ENCODE measurements around the gene CLPTM1L.
"Not testable (repeated sequence)": the region's sequence is repeated elsewhere in the genome, so short reads cannot be mapped to it uniquely, and the experiment has no call there.

CLPTM1L gene

GRCh38 chr5:1363581-1363980 lies 18.7 kb upstream of the CLPTM1L start:
- H3K4me3 ChIP-seq (ENCODE audit: insufficient read length, low read depth), result no peak overlapping the region
- no peaks in the 10 kb centered on the region for H3K27me3 ChIP-seq (ENCODE audit: insufficient read depth, insufficient read length)
- no peaks in the 10 kb centered on the region for H3K9me3 ChIP-seq (ENCODE audit: insufficient read depth, low read length)
- H3K9ac ChIP-seq (ENCODE audit: insufficient read length, low read depth), result no peak overlapping the region
- H3K36me3 ChIP-seq (ENCODE audit: insufficient read depth, insufficient read length, low read length), result no peaks in the 10 kb centered on the region
- DNase-seq (ENCODE audit: low read depth, low spot score), result no peak
- TF ChIP-seq SUZ12 (IDR thresholded peaks at IDR 0.05; ENCODE audit: extremely low read depth, insufficient read depth, insufficient read length) (no peak), ZNF274 (IDR thresholded peaks at IDR 0.05; ENCODE audit: low read depth, low read length) (no peak), YY1 (IDR thresholded peaks at IDR 0.05; ENCODE audit: insufficient read depth, insufficient read length) (no peak)
- no peaks in the 10 kb centered on the region for H3K4me1 ChIP-seq (ENCODE audit: insufficient read depth, insufficient read length)

- no peaks in the 10 kb centered on the region for H3K27me3 ChIP-seq (ENCODE audit: insufficient read depth, insufficient read length)
Measured at GRCh38 chr5:1363160-1363559, 18.3 kb upstream of the CLPTM1L start.

GRCh38 chr5:1362242-1363015 lies 17.5 kb upstream of the CLPTM1L start:
- Histone ChIP-seq H3K9me3 (ENCODE audit: insufficient read depth, low read length) (no peaks in the 10 kb centered on the region), H3K4me1 (ENCODE audit: insufficient read depth, insufficient read length) (no peaks in the 10 kb centered on the region), H3K36me3 (ENCODE audit: insufficient read depth, insufficient read length, low read length) (no peaks in the 10 kb centered on the region), H3K9ac (ENCODE audit: insufficient read length, low read depth) (no peak overlapping the region), H3K4me3 (ENCODE audit: insufficient read length, low read depth) (no peak overlapping the region), H3K27me3 (ENCODE audit: insufficient read depth, insufficient read length) (no peaks in the 10 kb centered on the region)
- no peak for DNase-seq (ENCODE audit: low read depth, low spot score)
- TF ChIP-seq YY1 (IDR thresholded peaks at IDR 0.05; ENCODE audit: insufficient read depth, insufficient read length) (no peak), SUZ12 (IDR thresholded peaks at IDR 0.05; ENCODE audit: extremely low read depth, insufficient read depth, insufficient read length) (no peak), ZNF274 (IDR thresholded peaks at IDR 0.05; ENCODE audit: low read depth, low read length) (no peak)

More at GRCh38 chr5:1363160-1363559, 18.3 kb upstream of the CLPTM1L start:
- TF ChIP-seq SUZ12 (IDR thresholded peaks at IDR 0.05; ENCODE audit: extremely low read depth, insufficient read depth, insufficient read length), result no peak
- no peak for TF ChIP-seq YY1 (IDR thresholded peaks at IDR 0.05; ENCODE audit: insufficient read depth, insufficient read length)
- TF ChIP-seq ZNF274 (IDR thresholded peaks at IDR 0.05; ENCODE audit: low read depth, low read length), result no peak
- Histone ChIP-seq H3K4me1 (ENCODE audit: insufficient read depth, insufficient read length) (no peaks in the 10 kb centered on the region), H3K9me3 (ENCODE audit: insufficient read depth, low read length) (no peaks in the 10 kb centered on the region), H3K9ac (ENCODE audit: insufficient read length, low read depth) (no peak overlapping the region), H3K36me3 (ENCODE audit: insufficient read depth, insufficient read length, low read length) (no peaks in the 10 kb centered on the region), H3K4me3 (ENCODE audit: insufficient read length, low read depth) (no peak overlapping the region)
- no peak for DNase-seq (ENCODE audit: low read depth, low spot score)

GRCh38 chr5:1360861-1361260 lies 16.0 kb upstream of the CLPTM1L start:
- Histone ChIP-seq H3K9ac (ENCODE audit: insufficient read length, low read depth) (no peak overlapping the region), H3K27me3 (ENCODE audit: insufficient read depth, insufficient read length) (no peaks in the 10 kb centered on the region)
- TF ChIP-seq YY1 (IDR thresholded peaks at IDR 0.05; ENCODE audit: insufficient read depth, insufficient read length) (no peak), ZNF274 (IDR thresholded peaks at IDR 0.05; ENCODE audit: low read depth, low read length) (no peak), SUZ12 (IDR thresholded peaks at IDR 0.05; ENCODE audit: extremely low read depth, insufficient read depth, insufficient read length) (no peak)

GRCh38 chr5:1360367-1360766 lies 15.5 kb upstream of the CLPTM1L start:
- not testable (repeated sequence) for H3K4me3 ChIP-seq (ENCODE audit: insufficient read length, low read depth); H3K36me3 ChIP-seq (ENCODE audit: insufficient read depth, insufficient read length, low read length); H3K27me3 ChIP-seq (ENCODE audit: insufficient read depth, insufficient read length); H3K9ac ChIP-seq (ENCODE audit: insufficient read length, low read depth); H3K9me3 ChIP-seq (ENCODE audit: insufficient read depth, low read length); H3K4me1 ChIP-seq (ENCODE audit: insufficient read depth, insufficient read length); DNase-seq (ENCODE audit: low read depth, low spot score)

More at GRCh38 chr5:1360861-1361260, 16.0 kb upstream of the CLPTM1L start:
- Histone ChIP-seq H3K9me3 (ENCODE audit: insufficient read depth, low read length) (no peaks in the 10 kb centered on the region), H3K36me3 (ENCODE audit: insufficient read depth, insufficient read length, low read length) (no peaks in the 10 kb centered on the region), H3K4me1 (ENCODE audit: insufficient read depth, insufficient read length) (peaks cover 3% of the 10 kb centered on the region), H3K4me3 (ENCODE audit: insufficient read length, low read depth) (no peak overlapping the region)
- no peak for DNase-seq (ENCODE audit: low read depth, low spot score)

GRCh38 chr5:1359713-1360112 lies 14.8 kb upstream of the CLPTM1L start:
- no peak for TF ChIP-seq SUZ12 (IDR thresholded peaks at IDR 0.05; ENCODE audit: extremely low read depth, insufficient read depth, insufficient read length)
- no peak for TF ChIP-seq YY1 (IDR thresholded peaks at IDR 0.05; ENCODE audit: insufficient read depth, insufficient read length)
- no peak for TF ChIP-seq ZNF274 (IDR thresholded peaks at IDR 0.05; ENCODE audit: low read depth, low read length)
- Histone ChIP-seq H3K36me3 (ENCODE audit: insufficient read depth, insufficient read length, low read length) (no peaks in the 10 kb centered on the region), H3K4me3 (ENCODE audit: insufficient read length, low read depth) (no peak overlapping the region), H3K4me1 (ENCODE audit: insufficient read depth, insufficient read length) (peaks cover 3% of the 10 kb centered on the region), H3K9me3 (ENCODE audit: insufficient read depth, low read length) (no peaks in the 10 kb centered on the region), H3K27me3 (ENCODE audit: insufficient read depth, insufficient read length) (no peaks in the 10 kb centered on the region), H3K9ac (ENCODE audit: insufficient read length, low read depth) (no peak overlapping the region)
- no peak for DNase-seq (ENCODE audit: low read depth, low spot score)

GRCh38 chr5:1359031-1359645 lies 14.2 kb upstream of the CLPTM1L start:
- H3K9ac ChIP-seq (ENCODE audit: insufficient read length, low read depth), result no peak overlapping the region
- no peaks in the 10 kb centered on the region for H3K27me3 ChIP-seq (ENCODE audit: insufficient read depth, insufficient read length)
- TF ChIP-seq YY1 (IDR thresholded peaks at IDR 0.05; ENCODE audit: insufficient read depth, insufficient read length) (no peak), SUZ12 (IDR thresholded peaks at IDR 0.05; ENCODE audit: extremely low read depth, insufficient read depth, insufficient read length) (no peak), ZNF274 (IDR thresholded peaks at IDR 0.05; ENCODE audit: low read depth, low read length) (no peak)
- peaks cover 3% of the 10 kb centered on the region for H3K4me1 ChIP-seq (ENCODE audit: insufficient read depth, insufficient read length)
- H3K4me3 ChIP-seq (ENCODE audit: insufficient read length, low read depth), result no peak overlapping the region
- H3K36me3 ChIP-seq (ENCODE audit: insufficient read depth, insufficient read length, low read length), result no peaks in the 10 kb centered on the region
- DNase-seq (ENCODE audit: low read depth, low spot score), result no peak
- no peaks in the 10 kb centered on the region for H3K9me3 ChIP-seq (ENCODE audit: insufficient read depth, low read length)

Measured in NT2/D1 (cell line).